NT2/D1 (cell line): ENCODE results near the gene GGA3.

ENCODE experiments used
- SUZ12 ChIP-seq: IDR thresholded peaks from 2 replicates; pipeline ENCODE4 v1.6.1; 2011; ENCODE audit not compliant: insufficient read length, insufficient read depth; ENCODE audit errors: extremely low read depth
- ZNF274 ChIP-seq: IDR thresholded peaks from 2 replicates; pipeline ENCODE4 v1.6.1; 2011; ENCODE audit warnings: mild to moderate bottlenecking, low read depth, low read length

DNA sequence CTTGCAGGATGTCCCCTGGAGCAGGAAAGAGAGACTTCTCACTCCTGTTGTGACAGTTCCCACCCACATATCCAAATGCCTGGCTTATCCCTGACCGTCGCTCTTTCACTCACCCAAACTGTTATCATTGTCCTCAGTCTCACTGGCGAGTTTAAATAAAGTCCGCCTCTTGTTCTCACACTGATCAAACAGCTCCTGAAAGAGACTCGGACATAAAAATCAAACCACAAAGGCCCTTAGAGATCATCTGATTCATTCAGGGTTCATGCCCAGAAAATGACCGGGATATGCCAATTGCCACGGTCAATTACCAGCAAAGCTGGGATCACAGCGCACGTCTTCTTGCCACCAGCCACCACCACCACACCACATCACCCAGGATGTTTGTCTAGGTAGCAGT, 19.9 kb downstream of the GGA3 start:
- no peak for TF ChIP-seq ZNF274
- TF ChIP-seq SUZ12, result no peak
